IMR-90 (cell line): Measurements from ENCODE around the gene HYLS1. TPM values are rescaled to one million over a fixed set of nuclear protein-coding genes. Genes with fewer than 3 reads are reported as not detected.

Experiments
- ATAC-seq: fragments of 200-7000 bp; cut with Tn5 transposase; 2 replicates; pipeline ENCODE4 v1.9.1; 2020; ENCODE audit warnings: low read depth, mild to moderate bottlenecking, moderate library complexity
- BruUV-seq: library from RNA; stranded (reverse); fragments of 400-500 nt; replicated peaks from 2 replicates; lab custom pipeline; 2021; lab: Mats Ljungman, UMichigan
- CTCF ChIA-PET: fragments of 300-600 bp; formaldehyde crosslinking; extraction: SDS; loops from one replicate; lab custom pipeline; 2021; ENCODE audit warnings: antibody characterized with exemption; lab: Yijun Ruan, JAX
- POLR2A ChIA-PET: fragments of 300-600 bp; sonication (Branson Sonifier 250); formaldehyde crosslinking; loops from one replicate; lab custom pipeline; 2022; ENCODE audit warnings: antibody characterized with exemption; ENCODE audit not compliant: unreplicated experiment; lab: Charles Lee
- DNase-seq: peaks from one replicate; pipeline ENCODE4 v3.0.0; 2013
- H2AFZ ChIP-seq: replicated peaks from 2 replicates; pipeline ENCODE3; 2013; ENCODE audit warnings: low read length, mild to moderate bottlenecking; ENCODE audit not compliant: poor library complexity
- H2AK5ac ChIP-seq: 2 replicates; pipeline ENCODE4 v1.6.1; 2013; ENCODE audit warnings: low read depth, low read length, inconsistent platforms
- H2AK9ac ChIP-seq: replicated peaks from 2 replicates; pipeline ENCODE3; 2013; ENCODE audit warnings: mild to moderate bottlenecking, low read depth, low read length, moderate library complexity; ENCODE audit not compliant: poor library complexity
- H2BK120ac ChIP-seq: 2 replicates; pipeline ENCODE4 v1.6.1; 2013; ENCODE audit warnings: low read depth, low read length, inconsistent platforms
- H2BK15ac ChIP-seq: 3 replicates; pipeline ENCODE4 v1.6.1; 2013; ENCODE audit warnings: low read depth, low read length, inconsistent platforms
- H2BK20ac ChIP-seq: 2 replicates; pipeline ENCODE4 v1.6.1; 2013; ENCODE audit warnings: low read depth, mild to moderate bottlenecking, inconsistent platforms, low read length, moderate library complexity
- H2BK5ac ChIP-seq: 2 replicates; pipeline ENCODE4 v1.6.1; 2013; ENCODE audit warnings: mild to moderate bottlenecking, low read depth, low read length, inconsistent platforms; ENCODE audit not compliant: poor library complexity, severe bottlenecking
- H3K14ac ChIP-seq: replicated peaks from 2 replicates; pipeline ENCODE4 v1.6.1; 2013; ENCODE audit warnings: low read depth, low read length, inconsistent platforms
- H3K18ac ChIP-seq: 2 replicates; pipeline ENCODE4 v1.6.1; 2013; ENCODE audit warnings: low read depth, low read length, control low read depth
- H3K23ac ChIP-seq: 2 replicates; pipeline ENCODE4 v1.6.1; 2013; ENCODE audit warnings: low read depth, low read length, inconsistent platforms
- H3K27ac ChIP-seq: 2 replicates; pipeline ENCODE4 v1.5.1; 2013; ENCODE audit warnings: mild to moderate bottlenecking, control low read depth, low read length; ENCODE audit not compliant: insufficient read depth
- H3K27me3 ChIP-seq: 2 replicates; pipeline ENCODE4 v1.6.1; 2013; ENCODE audit warnings: low read length; ENCODE audit not compliant: control insufficient read depth, insufficient read depth
- H3K36me3 ChIP-seq: 2 replicates; pipeline ENCODE4 v1.6.1; 2013; ENCODE audit warnings: low read length, mixed read lengths; ENCODE audit not compliant: control insufficient read depth, insufficient read depth
- H3K4ac ChIP-seq: 2 replicates; pipeline ENCODE4 v1.6.1; 2013; ENCODE audit warnings: low read depth, low read length, inconsistent platforms
- H3K4me1 ChIP-seq: 2 replicates; pipeline ENCODE4 v1.6.1; 2013; ENCODE audit warnings: low read length, mixed read lengths; ENCODE audit not compliant: control insufficient read depth, insufficient read depth
- H3K4me2 ChIP-seq: 2 replicates; pipeline ENCODE4 v1.6.1; 2013; ENCODE audit warnings: low read depth, mild to moderate bottlenecking, control low read depth, low read length, moderate library complexity
- H3K4me3 ChIP-seq: 2 replicates; pipeline ENCODE4 v1.5.1; 2013; ENCODE audit warnings: low read depth, mild to moderate bottlenecking, control low read depth, low read length, moderate library complexity; ENCODE audit not compliant: insufficient read depth
- H3K56ac ChIP-seq: 2 replicates; pipeline ENCODE4 v1.6.1; 2013; ENCODE audit warnings: low read length, inconsistent platforms; ENCODE audit not compliant: insufficient read depth; ENCODE audit errors: extremely low read depth
- H3K79me1 ChIP-seq, 2 experiments: 2 replicates each; pipeline ENCODE4 v1.6.1; 2013; ENCODE audit warnings: low read length in 2 of 2, inconsistent platforms in 1 of 2, low read depth in 1 of 2
- H3K9ac ChIP-seq: 2 replicates; pipeline ENCODE4 v1.6.1; 2013; ENCODE audit warnings: low read depth, low read length, control low read depth
- H3K9me1 ChIP-seq: 2 replicates; pipeline ENCODE4 v1.6.1; 2013; ENCODE audit warnings: low read length, inconsistent platforms; ENCODE audit not compliant: insufficient read depth
- H3K9me3 ChIP-seq: 2 replicates; pipeline ENCODE4 v1.6.1; 2013; ENCODE audit warnings: low read length; ENCODE audit not compliant: control insufficient read depth, insufficient read depth
- H4K20me1 ChIP-seq: 2 replicates; pipeline ENCODE4 v1.6.1; 2013; ENCODE audit warnings: low read length, inconsistent platforms; ENCODE audit not compliant: insufficient read depth
- H4K5ac ChIP-seq: 2 replicates; pipeline ENCODE4 v1.6.1; 2013; ENCODE audit warnings: mild to moderate bottlenecking, low read depth, low read length, control low read depth
- H4K8ac ChIP-seq, 2 experiments: 2 replicates each; pipeline ENCODE4 v1.6.1; 2013; ENCODE audit warnings: low read depth in 2 of 2, low read length in 2 of 2, control low read depth in 1 of 2, inconsistent platforms in 1 of 2
- H4K91ac ChIP-seq: 2 replicates; pipeline ENCODE4 v1.6.1; 2013; ENCODE audit warnings: low read depth, low read length, inconsistent platforms; ENCODE audit not compliant: insufficient read depth
- CHD1 ChIP-seq: IDR thresholded peaks from 2 replicates; pipeline ENCODE4 v1.6.1; 2012; ENCODE audit warnings: low read depth, low read length, improper control_type of control experiment
- CTCF ChIP-seq: conservative IDR thresholded peaks from 2 replicates; pipeline ENCODE4 v1.5.1; 2012; ENCODE audit warnings: mild to moderate bottlenecking, low read depth, low read length, improper control_type of control experiment
- ELK1 ChIP-seq: fragments of 150-350 bp; IDR thresholded peaks from 2 replicates; pipeline ENCODE4 v1.6.1; 2016; ENCODE audit warnings: low read depth, mild to moderate bottlenecking, low read length, moderate library complexity, borderline replicate concordance
- MXI1 ChIP-seq: IDR thresholded peaks from 2 replicates; pipeline ENCODE4 v1.6.1; 2012; ENCODE audit warnings: low read depth, mild to moderate bottlenecking, low read length, moderate library complexity, borderline replicate concordance
- NFE2L2 ChIP-seq: fragments of 150-350 bp; IDR thresholded peaks from 2 replicates; pipeline ENCODE4 v1.6.1; 2016; ENCODE audit warnings: low read depth, mild to moderate bottlenecking, low read length
- SMC3 ChIP-seq: fragments of 150-350 bp; IDR thresholded peaks from 2 replicates; pipeline ENCODE4 v1.6.1; 2016; ENCODE audit warnings: low read depth, mild to moderate bottlenecking, antibody characterized with exemption, low read length, moderate library complexity
- WGBS, 2 experiments: methylation state at CpG; one replicate each; pipeline versions ENCODE4 v1.1.5 to v1.1.7; 2013; ENCODE audit warnings: missing lambda C conversion rate in 2 of 2; ENCODE audit not compliant: insufficient read length in 1 of 2; ENCODE audit errors: extremely low coverage in 2 of 2; 5-methylcytosine and 5-hydroxymethylcytosine counted together
- dilution Hi-C: fragments of 300-500 bp; cut with HindIII; formaldehyde crosslinking; loops from one replicate; pipeline ENCODE4 v1.14.3; 2018; ENCODE audit warnings: low sequenced_read_pairs; ENCODE audit not compliant: unreplicated experiment
- in situ Hi-C: fragments of 300-500 bp; cut with MboI; formaldehyde crosslinking; loops from 3 replicates; pipeline ENCODE4 v1.14.3; 2019; ENCODE audit warnings: low sequenced_read_pairs, inconsistent platforms, mixed read lengths
- intact Hi-C: fragments of 100-400 bp; cut with micrococcal nuclease; formaldehyde crosslinking; loops from 2 replicates; pipeline ENCODE4 v1.10.0; 2022
- polyA plus RNA-seq, 3 experiments: library from polyadenylated mRNA; depleted of rRNA; stranded (reverse); fragments of >200 nt; gene quantifications; 2 replicates each; pipeline ENCODE4 v1.2.3, GENCODE V29; 2012; ENCODE audit warnings: low replicate concordance in 1 of 3
- total RNA-seq: library from RNA; depleted of rRNA; stranded (reverse); fragments of >200 nt; gene quantifications from 2 replicates; pipeline ENCODE4 v1.2.3, GENCODE V29; 2012

Gene HYLS1
- total and polyA plus RNA-seq, 2 of the 4 experiments (the other 2 are of a cell fraction), result 5.1 to 8.1 TPM

DNA sequence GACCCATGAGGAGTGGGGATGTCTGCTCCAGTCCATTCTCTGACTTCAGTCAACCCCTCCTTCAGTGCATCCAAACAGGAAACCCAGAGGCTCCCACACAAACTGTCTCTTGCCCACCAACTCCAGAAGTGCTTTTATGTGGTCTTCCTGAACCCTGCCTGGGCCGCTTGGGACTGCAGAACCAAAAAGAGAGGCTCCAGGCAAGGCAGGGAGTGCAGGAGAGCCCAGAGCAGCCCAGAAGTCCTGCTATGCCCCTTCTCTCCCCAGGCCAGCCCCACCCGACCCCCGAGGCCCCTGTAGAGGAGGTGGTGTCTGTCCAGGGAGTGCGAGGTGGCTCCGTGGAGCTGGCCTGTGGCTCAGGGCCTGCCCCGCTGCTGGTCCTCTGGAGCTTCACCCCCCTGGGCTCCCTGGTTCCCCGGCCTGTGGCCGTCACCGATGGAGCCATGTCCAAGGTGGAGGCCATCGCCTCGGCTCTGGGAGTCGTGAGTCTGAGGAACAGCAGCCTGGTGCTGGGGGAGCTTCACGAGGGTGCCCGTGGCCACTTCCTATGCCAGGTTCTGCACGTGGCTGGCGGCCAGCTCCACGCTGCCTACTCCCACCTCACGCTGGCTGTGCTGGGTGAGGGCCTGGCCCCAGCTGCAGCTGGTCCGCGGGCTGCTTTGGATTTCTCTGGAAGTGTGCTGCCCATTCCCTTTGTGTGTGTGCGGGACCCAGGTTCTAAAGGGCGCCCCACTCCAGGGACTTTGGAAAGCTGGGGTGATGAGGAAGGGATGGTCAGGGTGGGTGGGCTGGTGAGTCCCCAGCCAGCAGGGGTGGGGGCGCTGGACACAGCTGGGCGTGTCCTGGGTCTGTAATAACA is 60.2 kb downstream of the HYLS1 start:
- CTCF ChIA-PET, result no interaction called here
- DNase-seq (no peak), ATAC-seq (no peak)
- Histone ChIP-seq H4K8ac (no peak overlapping the region), H3K4ac (no peak overlapping the region), H4K20me1 (no peaks in the 10 kb centered on the region), H4K5ac (no peak overlapping the region), H3K18ac (no peak overlapping the region), H3K56ac (no peak overlapping the region), H3K9me3 (no peaks in the 10 kb centered on the region), H3K23ac (no peak overlapping the region), H2BK20ac (no peak overlapping the region), H3K9ac (no peak overlapping the region; the same call in 1 of the 2 replicates), H2AK9ac (no peak overlapping the region), H3K4me1 (no peaks in the 10 kb centered on the region), H2BK120ac (no peak overlapping the region), H4K91ac (no peak overlapping the region), H3K4me2 (no peak overlapping the region), H2AFZ (no peak overlapping the region), H3K27ac (no peak overlapping the region), H3K4me3 (no peak overlapping the region), H3K14ac (no peak overlapping the region), H3K27me3 (peaks cover 11% of the 10 kb centered on the region; the same call in 1 of the 2 replicates), H3K9me1 (no peaks in the 10 kb centered on the region), H2BK5ac (no peak overlapping the region), H2AK5ac (no peak overlapping the region), H2BK15ac (no peak overlapping the region), H3K79me1 (no peaks in the 10 kb centered on the region), H3K36me3 (no peaks in the 10 kb centered on the region)
- intact Hi-C loops, result no loop called here
- dilution Hi-C loops, result no loop called here
- no TSS peak for BruUV-seq
- POLR2A ChIA-PET, result no interaction called here
- TF ChIP-seq ELK1 (no peak), NFE2L2 (no peak), SMC3 (no peak), MXI1 (no peak), CTCF (no peak), CHD1 (no peak)
- in situ Hi-C loops, result no loop called here
- WGBS, 2 experiments, result 93% methylated on average over 10 of the region's 24 CpGs; no CpG with 5 or more reads in 1 of the 2 experiments
